ENCODE results near the gene ICAM1. TPM values are rescaled to one million over a fixed set of nuclear protein-coding genes. Genes with fewer than 3 reads are reported as not detected.
A peak's percentile ranks its signal among the peaks of the same experiment; 100 is the strongest.

Gene ICAM1
- total and polyA plus RNA-seq, 10 of the 15 experiments (the other 5 are each of a cell fraction or from before 2014, with no cell fraction given), result 7.6 to 115 (median 60.2) TPM

GRCh38 chr19:10251792-10252694, 18.9 kb upstream of the ICAM1 start, which contains the start of gene MRPL4 (continued):
- TF ChIP-seq HDAC2 (IDR thresholded peaks at IDR 0.05) (no peak), JUND (IDR thresholded peaks at IDR 0.05; ENCODE audit: low read depth, low read length) (peak; percentile 78; the same call in 1 of the 2 replicates), IRF5 (IDR thresholded peaks at IDR 0.05; ENCODE audit: borderline replicate concordance) (no peak), STAT1 (conservative IDR thresholded peaks at IDR 0.05) (no peak; the same call in 1 of the 2 replicates), CREB1 (IDR thresholded peaks at IDR 0.05; ENCODE audit: low read depth) (peak; percentile 99), MEF2A (IDR thresholded peaks at IDR 0.05; ENCODE audit: insufficient read depth, low read depth, low read length) (no peak), POLR2AphosphoS5 (IDR thresholded peaks at IDR 0.05; ENCODE audit: low read length) (peak; percentile 83), SMAD5 (IDR thresholded peaks at IDR 0.05; ENCODE audit: low read depth) (peak; percentile 67; the same call in 1 of the 2 replicates), E4F1 (IDR thresholded peaks at IDR 0.05; ENCODE audit: borderline replicate concordance, partially characterized antibody) (peak; percentile 43), GABPA (IDR thresholded peaks at IDR 0.05; ENCODE audit: low read depth) (no peak), STAT3 (IDR thresholded peaks at IDR 0.05; ENCODE audit: low read depth, low read length) (no peak), ZNF217 (IDR thresholded peaks at IDR 0.05) (no peak), ZZZ3 (IDR thresholded peaks at IDR 0.05; ENCODE audit: control insufficient read depth, insufficient read length, low read depth) (no peak), CBFB (IDR thresholded peaks at IDR 0.05; ENCODE audit: low read depth) (peak; percentile 18; the same call in 1 of the 2 replicates), CHD1 (IDR thresholded peaks at IDR 0.05; ENCODE audit: low read depth, low read length) (no peak), CREM (IDR thresholded peaks at IDR 0.05; ENCODE audit: low read depth) (peak; percentile 100), EZH2 (IDR thresholded peaks at IDR 0.05; ENCODE audit: borderline replicate concordance, control insufficient read depth, low read depth, low read length) (no peak), CEBPZ (IDR thresholded peaks at IDR 0.05; ENCODE audit: low read depth, low read length) (no peak), RAD21 (IDR thresholded peaks at IDR 0.05; ENCODE audit: insufficient read depth, low read depth, low read length) (no peak), IKZF1 (conservative IDR thresholded peaks at IDR 0.05) (peak; percentile 90), EED (IDR thresholded peaks at IDR 0.05; ENCODE audit: low read depth) (no peak), BHLHE40 (IDR thresholded peaks at IDR 0.05; ENCODE audit: borderline replicate concordance in 1 of 2, low read depth in 2 of 2, low read length in 1 of 2) (peak; percentile 58 to 91; a peak in 2 of 4 replicates)

Measured in GM12878 (cell line).